Calu3 (cell line): ENCODE data around the gene SLC29A3. TPM values are rescaled to one million over a fixed set of nuclear protein-coding genes. Genes with fewer than 3 reads are reported as not detected.

Experiments used
- BruUV-seq: library from RNA; stranded (reverse); fragments of 400-500 nt; replicated peaks from 2 replicates; lab custom pipeline; 2021; lab: Mats Ljungman, UMichigan
- CTCF ChIA-PET: fragments of 300-600 bp; sonication (Branson Sonifier 250); formaldehyde crosslinking; loops from one replicate; lab custom pipeline; 2022; ENCODE audit warnings: antibody characterized with exemption; lab: Charles Lee
- DNase-seq: peaks from one replicate; pipeline ENCODE4 v3.0.0; 2022
- H3K27ac Mint-ChIP-seq: one replicate; pipeline ENCODE4 v1.8.0; 2022; ENCODE audit warnings: mixed read lengths; ENCODE audit not compliant: unreplicated experiment
- H3K27me3 Mint-ChIP-seq: one replicate; pipeline ENCODE4 v1.8.0; 2022; ENCODE audit warnings: mixed read lengths; ENCODE audit not compliant: unreplicated experiment
- H3K36me3 Mint-ChIP-seq: one replicate; pipeline ENCODE4 v1.8.0; 2022; ENCODE audit warnings: mild to moderate bottlenecking, moderate library complexity, mixed read lengths; ENCODE audit not compliant: insufficient read depth, unreplicated experiment
- H3K4me1 Mint-ChIP-seq: one replicate; pipeline ENCODE4 v1.8.0; 2022; ENCODE audit warnings: mild to moderate bottlenecking, low read depth, mixed read lengths; ENCODE audit not compliant: unreplicated experiment
- H3K4me3 Mint-ChIP-seq: one replicate; pipeline ENCODE4 v1.8.0; 2022; ENCODE audit warnings: mild to moderate bottlenecking, low read depth, moderate library complexity, mixed read lengths; ENCODE audit not compliant: unreplicated experiment
- H3K9me3 Mint-ChIP-seq: one replicate; pipeline ENCODE4 v1.8.0; 2022; ENCODE audit warnings: low read depth, mixed read lengths; ENCODE audit not compliant: unreplicated experiment
- CTCF ChIP-seq: fragments of 200-600 bp; IDR thresholded peaks from one replicate; pipeline ENCODE4 v1.8.0; 2022; ENCODE audit warnings: antibody characterized with exemption; ENCODE audit not compliant: unreplicated experiment
- intact Hi-C: fragments of 100-400 bp; cut with micrococcal nuclease; formaldehyde crosslinking; loops from one replicate; pipeline ENCODE4 v1.10.0; 2022; ENCODE audit not compliant: unreplicated experiment
- total RNA-seq: library from RNA; stranded (reverse); gene quantifications from 2 replicates; pipeline ENCODE4 v1.2.3, GENCODE V29; 2022

SLC29A3 gene
- total RNA-seq, 1 experiment from 2014 or later = 5.9 TPM

GRCh38 chr10:71314694-71315225 lies 4.3 kb upstream of the SLC29A3 start:
- Mint-ChIP-seq H3K27ac (no peak overlapping the region), H3K4me1 (peaks cover 10% of the 10 kb centered on the region), H3K9me3 (no peaks in the 10 kb centered on the region), H3K27me3 (peaks cover 37% of the 10 kb centered on the region), H3K4me3 (no peak overlapping the region), H3K36me3 (peaks cover 12% of the 10 kb centered on the region)
- intact Hi-C loops = loop anchor here (2.0 to 10.0 kb wide), 5 partner anchors 170 to 583 kb away; no protein-coding TSS in a partner anchor
- no peak for TF ChIP-seq CTCF
- CTCF ChIA-PET = interaction anchor here (0.5 to 2.6 kb wide), 8 partner anchors 20 to 497 kb away, joined by 3 to 8 read pairs (median 4); no protein-coding TSS in a partner anchor
- BruUV-seq = no TSS peak
- DNase-seq = no peak

- BruUV-seq = no TSS peak
- Mint-ChIP-seq H3K4me1 (peaks cover 10% of the 10 kb centered on the region), H3K36me3 (peaks cover 13% of the 10 kb centered on the region), H3K9me3 (no peaks in the 10 kb centered on the region), H3K27ac (no peak overlapping the region), H3K4me3 (no peak overlapping the region), H3K27me3 (peaks cover 22% of the 10 kb centered on the region)
- intact Hi-C loops = loop anchor here (10.0 kb wide), 1 partner anchor 169 kb away; no protein-coding TSS in a partner anchor
- no peak for TF ChIP-seq CTCF
- CTCF ChIA-PET = interaction anchor here (0.6 to 1.2 kb wide), 6 partner anchors 10 to 813 kb away, joined by 3 to 5 read pairs (median 4); no protein-coding TSS in a partner anchor
- DNase-seq = no peak
Measured at GRCh38 chr10:71316056-71316785, 2.8 kb upstream of the SLC29A3 start.

- Mint-ChIP-seq H3K9me3 (no peaks in the 10 kb centered on the region), H3K27me3 (peaks cover 20% of the 10 kb centered on the region), H3K27ac (no peak overlapping the region), H3K4me3 (no peak overlapping the region), H3K4me1 (peaks cover 10% of the 10 kb centered on the region), H3K36me3 (peaks cover 13% of the 10 kb centered on the region)
- TF ChIP-seq CTCF = no peak
- no peak for DNase-seq
- CTCF ChIA-PET = interaction anchor here (0.6 to 1.4 kb wide), 4 partner anchors 10 to 812 kb away, joined by 3 to 6 read pairs (median 4); no protein-coding TSS in a partner anchor
- BruUV-seq = no TSS peak
- intact Hi-C loops = loop anchor here (10.0 kb wide), 1 partner anchor 168 kb away; no protein-coding TSS in a partner anchor
Measured at GRCh38 chr10:71316786-71317160, 2.3 kb upstream of the SLC29A3 start.

- DNase-seq = no peak
- Mint-ChIP-seq H3K36me3 (peaks cover 13% of the 10 kb centered on the region), H3K27ac (no peak overlapping the region), H3K4me3 (no peak overlapping the region), H3K27me3 (peaks cover 15% of the 10 kb centered on the region), H3K4me1 (peaks cover 10% of the 10 kb centered on the region), H3K9me3 (no peaks in the 10 kb centered on the region)
- intact Hi-C loops = loop anchor here (2.0 to 10.0 kb wide), 2 partner anchors 59 to 167 kb away; no protein-coding TSS in a partner anchor
- no TSS peak for BruUV-seq
- CTCF ChIA-PET = interaction anchor here (1.4 kb wide), 1 partner anchor 59 kb away, joined by 6 read pairs; no protein-coding TSS in a partner anchor
- TF ChIP-seq CTCF = no peak
Measured at GRCh38 chr10:71317739-71318138, 1.3 kb upstream of the SLC29A3 start.
